ENCODE results near the gene SHOX. TPM values are rescaled to one million over a fixed set of nuclear protein-coding genes. Genes with fewer than 3 reads are reported as not detected.

Gene SHOX
- total RNA-seq, 1 experiment from 2014 or later = not detected

Other genes starting within 250 kb of the SHOX start
- 13.8 and 14.6 TPM in 2 replicates for gene PPP2R3B, start 243.9 kb upstream of the SHOX start, total RNA-seq (2014; rRNA removed; shearing (Covaris generic))

Data from HT1080 (cell line).